Effector CD4-positive, alpha-beta T cell (primary cell): ENCODE measurements around the gene EVPL.
"Not testable (repeated sequence)": the region's sequence is repeated elsewhere in the genome, so short reads cannot be mapped to it uniquely, and the experiment has no call there.

Experiments used
- DNase-seq: peaks from one replicate; pipeline ENCODE4 v3.0.0-alpha.2; 2020

EVPL gene

GRCh38 chr17:76048025-76048605 lies 21.0 kb upstream of the EVPL start:
- no peak for DNase-seq

- no peak for DNase-seq
These were observed 19.0 kb upstream of the EVPL start for GRCh38 chr17:76046064-76046463.

DNA sequence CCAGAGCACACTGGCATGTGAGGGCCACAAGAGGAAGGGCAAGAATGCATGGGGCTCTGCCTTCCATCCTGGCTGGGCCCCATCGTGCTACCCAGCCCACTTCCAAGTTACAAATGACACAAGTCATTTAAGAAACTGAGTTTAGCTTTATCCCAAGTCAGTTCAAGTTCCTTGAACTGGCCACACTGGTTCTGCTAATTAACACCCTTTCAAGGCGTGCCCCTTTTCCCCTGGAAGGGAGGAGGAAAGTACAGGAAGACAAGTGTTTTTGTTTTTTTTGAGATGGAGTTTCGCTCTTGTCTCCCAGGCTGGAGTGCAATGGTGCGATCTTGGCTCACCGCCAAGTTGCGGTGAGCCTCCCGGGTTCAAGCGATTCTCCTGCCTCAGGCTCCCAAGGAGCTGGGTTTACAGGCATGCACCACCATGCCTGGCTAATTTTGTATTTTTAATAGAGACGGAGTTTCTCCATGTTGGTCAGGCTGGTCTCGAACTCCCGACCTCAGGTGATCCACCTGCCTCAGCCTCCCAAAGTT lies 17.4 kb upstream of the EVPL start:
- not testable (repeated sequence) for DNase-seq

DNA sequence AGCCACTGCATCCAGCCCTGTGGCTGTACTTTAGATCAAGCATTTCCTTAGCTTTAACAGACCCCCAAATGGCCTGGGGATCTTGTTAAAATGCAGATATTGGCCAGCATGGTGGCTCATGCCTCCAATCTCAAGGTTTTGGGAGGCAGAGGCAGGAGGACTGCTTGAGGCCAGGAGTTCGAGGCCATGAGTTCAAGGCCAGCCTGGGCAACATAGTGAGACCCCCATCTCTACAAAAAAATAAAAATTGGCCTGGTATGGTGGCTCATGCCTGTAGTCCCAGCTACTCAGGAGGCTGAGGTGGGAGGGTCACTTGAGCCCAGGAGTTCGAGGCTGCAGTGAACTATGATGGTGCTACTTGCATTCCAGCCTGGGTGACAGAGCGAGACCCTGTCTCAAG lies 15.8 kb upstream of the EVPL start:
- DNase-seq = not testable (repeated sequence)

DNA sequence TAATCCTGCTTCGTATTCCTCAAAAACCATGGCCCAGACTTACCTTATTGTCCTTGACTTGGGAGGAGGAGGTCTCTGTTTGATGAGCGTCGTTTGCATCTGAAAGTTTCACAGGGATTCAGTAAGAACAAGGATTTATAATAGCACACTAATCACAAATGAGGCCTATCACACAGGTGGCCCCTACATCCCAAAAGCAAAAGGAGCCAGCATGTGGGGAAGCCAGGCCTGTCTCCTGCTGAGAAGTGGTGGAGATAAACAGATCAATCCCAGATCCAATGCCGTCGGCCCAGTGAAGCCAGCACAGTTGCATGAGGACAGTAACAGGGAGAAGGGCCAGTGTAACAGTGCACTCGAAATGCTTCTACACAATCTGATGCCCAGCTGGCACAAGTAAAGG lies 13.3 kb upstream of the EVPL start:
- no peak for DNase-seq

- no peak for DNase-seq
These were observed 12.0 kb upstream of the EVPL start for GRCh38 chr17:76039121-76039520.

DNA sequence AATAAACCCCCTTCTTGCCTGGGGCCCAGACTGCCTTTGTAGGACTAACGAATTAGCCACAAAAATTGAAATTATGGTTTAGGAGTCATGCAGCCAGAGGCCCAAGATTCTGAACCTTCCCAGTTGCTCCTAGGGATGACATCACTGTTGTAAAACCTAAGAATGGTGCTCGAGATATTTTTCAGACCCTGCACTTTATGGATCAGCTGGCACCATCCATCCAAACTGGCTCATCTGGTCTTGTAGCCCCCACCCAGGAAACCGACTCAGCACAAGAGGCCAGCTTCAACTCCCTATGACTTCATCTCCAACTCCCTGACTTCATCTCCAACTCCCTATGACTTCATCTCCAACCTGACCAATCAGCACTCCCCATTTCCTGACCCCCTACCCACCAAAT lies 10.9 kb upstream of the EVPL start:
- no peak for DNase-seq

DNA sequence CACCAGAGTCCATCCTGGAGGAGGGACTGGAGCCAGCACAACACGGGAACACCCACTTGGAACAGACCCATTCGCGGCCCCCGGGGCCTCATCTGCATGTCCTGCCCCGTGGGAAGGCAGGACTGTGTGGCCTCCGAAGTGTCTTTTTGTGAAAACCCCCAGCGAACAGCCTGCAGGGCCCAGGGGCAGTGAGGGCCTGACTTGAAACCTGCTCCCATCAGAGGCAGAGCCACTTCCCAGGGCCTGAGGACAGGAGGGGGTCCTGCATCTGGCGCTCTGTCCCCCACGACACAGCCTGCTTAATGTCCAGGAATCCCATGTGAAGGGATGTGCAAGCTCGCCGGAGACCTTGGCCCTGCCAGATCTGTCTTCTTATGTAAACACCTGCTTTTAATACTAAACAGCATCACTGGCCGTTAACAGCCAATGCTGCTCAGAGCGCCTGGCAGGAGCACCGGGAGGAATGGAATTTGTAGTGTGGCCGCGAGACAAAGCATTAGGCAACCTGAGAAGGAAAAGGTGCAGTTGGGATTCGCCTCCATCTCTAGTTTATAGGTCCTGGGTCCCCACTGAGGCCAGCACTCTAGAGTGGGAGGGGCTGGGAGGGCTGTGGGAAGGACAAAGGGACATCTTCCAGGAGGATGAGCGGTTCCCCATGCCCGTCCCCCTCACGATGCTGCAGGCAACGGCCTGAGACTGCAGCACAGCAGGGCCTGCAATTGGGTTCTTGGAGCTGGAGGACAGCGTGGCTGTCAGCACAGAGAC lies 9.6 kb upstream of the EVPL start:
- no peak for DNase-seq

GRCh38 chr17:76034428-76035350 lies 7.6 kb upstream of the EVPL start:
- no peak for DNase-seq

- DNase-seq = no peak
These were observed 6.0 kb upstream of the EVPL start for GRCh38 chr17:76033139-76033538.

- DNase-seq = no peak
These were observed 5.6 kb upstream of the EVPL start for GRCh38 chr17:76032780-76033108.

DNA sequence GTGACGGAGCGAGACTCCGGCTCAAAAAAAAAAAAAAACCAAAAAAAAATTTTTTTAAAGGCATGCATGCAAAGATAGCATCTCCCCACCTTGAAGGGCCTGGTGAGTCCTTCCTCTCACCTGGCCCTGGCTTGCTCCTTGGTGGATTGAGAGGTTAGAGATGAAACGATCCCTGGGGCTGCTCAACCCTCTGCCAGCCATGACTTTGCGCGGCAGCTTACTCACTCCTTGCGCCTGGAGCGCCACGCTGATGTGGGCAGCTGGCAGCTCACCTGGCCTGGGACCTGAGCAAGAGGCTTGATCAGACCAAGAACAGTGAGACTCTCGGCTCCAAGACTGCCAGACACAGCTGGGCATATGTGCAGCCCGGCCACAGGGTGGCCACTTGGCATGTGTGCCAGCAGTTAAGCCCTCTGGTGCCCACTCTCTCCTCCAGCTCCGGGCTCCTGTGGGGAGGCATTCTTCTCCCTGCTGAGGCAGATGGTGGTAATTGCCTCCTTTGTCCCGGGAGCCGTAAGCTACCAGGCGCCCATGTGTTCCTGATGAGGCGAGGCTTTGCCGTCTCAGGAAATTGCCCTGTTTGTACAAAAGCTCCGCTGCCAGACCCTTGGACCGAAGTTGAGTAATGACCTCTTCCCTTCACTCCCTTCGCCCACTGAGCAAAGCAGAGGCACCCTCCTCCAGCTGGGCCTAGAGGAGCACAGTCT lies 5.1 kb upstream of the EVPL start:
- DNase-seq = no peak

DNA sequence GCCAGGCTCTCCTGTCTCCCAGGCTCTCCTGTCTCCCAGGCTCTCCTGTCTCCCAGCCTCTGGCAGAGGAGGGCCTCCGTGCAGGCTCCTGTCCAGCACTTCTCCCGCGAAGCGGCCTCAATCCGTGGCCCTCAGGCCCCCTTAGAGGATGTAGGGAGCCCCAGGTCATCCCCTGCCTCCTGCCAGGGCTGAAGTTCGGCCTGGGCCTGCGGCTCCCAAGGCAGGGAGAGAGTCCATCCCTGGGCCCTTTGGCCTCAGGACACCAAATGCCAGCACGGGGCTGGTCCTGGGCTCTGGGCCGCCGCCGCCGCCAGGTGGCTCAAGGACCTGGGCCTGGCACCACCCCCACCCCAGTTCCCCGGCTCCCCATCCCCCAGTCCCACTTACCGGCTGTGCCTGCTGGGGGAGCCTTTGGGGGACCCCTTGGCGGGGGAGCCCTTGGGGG lies 370 bp downstream of the EVPL start:
- no peak for DNase-seq

DNA sequence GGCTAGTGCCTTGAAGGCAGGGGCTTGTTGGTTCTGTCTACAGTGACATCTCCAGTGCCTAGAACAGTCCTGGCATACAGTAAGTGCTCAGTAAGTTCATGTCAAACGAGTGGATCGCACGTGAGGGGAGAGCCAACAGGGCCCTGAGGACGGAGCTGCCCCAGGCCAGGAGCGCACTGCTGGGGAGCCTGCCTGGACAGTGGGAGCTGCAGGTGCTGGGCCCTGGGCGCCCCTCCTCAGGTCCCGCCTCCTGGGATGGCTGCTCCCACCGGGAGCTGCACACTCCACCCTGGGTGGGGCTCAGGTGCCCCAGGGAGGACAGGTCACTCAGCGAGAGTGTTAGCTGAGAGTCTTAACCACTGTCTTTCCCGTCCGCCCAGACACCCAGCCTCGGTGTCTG lies 1.8 kb downstream of the EVPL start:
- no peak for DNase-seq

DNA sequence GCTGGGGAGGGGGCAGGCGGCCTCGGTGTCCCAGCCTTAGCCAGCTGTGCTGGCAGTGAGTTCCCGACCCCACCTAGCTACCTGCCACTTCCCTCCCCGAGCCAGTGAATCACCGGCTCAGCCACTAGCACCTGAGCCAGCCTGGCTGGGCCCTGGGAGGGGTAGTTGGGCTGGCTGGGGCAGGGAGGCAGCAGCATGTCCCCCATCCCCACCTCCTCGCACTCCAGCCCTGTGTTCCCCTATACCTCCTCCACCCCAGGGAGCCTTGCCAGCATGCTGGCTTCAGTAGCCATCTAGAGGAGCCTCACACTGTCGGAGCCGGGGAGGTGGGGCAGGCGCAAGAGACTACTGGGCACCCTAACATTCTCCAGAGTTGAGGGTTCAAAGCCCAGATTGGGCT lies 2.8 kb downstream of the EVPL start:
- no peak for DNase-seq

GRCh38 chr17:76023900-76024237 lies 3.2 kb downstream of the EVPL start:
- DNase-seq = no peak

- DNase-seq = no peak
These were observed 3.9 kb downstream of the EVPL start for GRCh38 chr17:76022973-76023899.

GRCh38 chr17:76022285-76022684 lies 4.8 kb downstream of the EVPL start:
- DNase-seq = no peak

DNA sequence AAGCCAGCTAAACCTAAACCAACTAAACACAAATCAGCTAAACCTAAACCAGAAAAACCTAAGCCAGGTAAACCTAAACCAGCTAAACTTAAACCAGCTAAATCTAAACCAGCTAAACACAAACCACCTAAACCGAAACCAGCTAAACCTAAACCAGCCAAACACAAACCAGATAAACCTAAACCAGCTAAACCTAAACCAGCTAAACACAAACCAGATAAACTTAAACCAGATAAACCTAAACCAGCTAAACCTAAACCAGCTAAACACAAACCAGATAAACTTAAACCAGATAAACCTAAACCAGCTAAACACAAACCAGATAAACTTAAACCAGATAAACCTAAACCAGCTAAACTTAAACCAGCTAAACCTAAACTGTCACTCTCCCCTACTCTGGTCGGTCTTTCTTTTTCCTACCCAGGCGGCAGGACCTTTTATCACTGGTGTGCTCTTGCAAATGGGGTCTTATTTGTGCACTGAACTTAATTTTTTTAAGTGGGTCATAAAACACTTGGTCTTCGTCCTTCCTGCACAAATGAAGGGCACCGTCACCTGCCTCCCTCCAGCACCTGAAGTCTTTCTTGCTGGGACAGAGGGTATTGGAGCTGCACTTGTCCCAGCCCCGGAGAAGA lies 7.2 kb downstream of the EVPL start:
- no peak for DNase-seq

DNA sequence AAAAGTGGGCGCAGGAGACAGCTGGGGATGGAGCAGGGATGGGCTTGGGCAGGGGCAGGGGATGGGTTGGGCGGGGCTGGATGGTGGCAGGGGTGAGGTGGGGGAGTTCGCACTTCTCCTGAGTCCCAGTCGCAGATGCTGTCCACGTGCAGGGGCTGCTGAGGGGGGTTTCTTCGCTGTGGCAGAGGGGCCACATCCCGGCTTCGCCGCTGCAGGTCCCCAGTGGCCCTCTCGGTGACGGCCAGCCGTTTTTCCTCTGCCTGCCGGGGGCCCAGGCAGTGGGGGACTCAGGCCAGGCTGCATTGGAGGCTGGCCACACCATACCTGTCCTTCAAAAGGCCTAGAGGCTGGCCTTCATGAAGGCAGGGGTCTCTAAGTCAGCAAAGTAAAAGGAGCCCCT lies 8.3 kb downstream of the EVPL start:
- DNase-seq = no peak

- no peak for DNase-seq
These were observed 8.8 kb downstream of the EVPL start for GRCh38 chr17:76018340-76018680.
